K562 (cell line): ENCODE results near the gene MADD.

Source experiments
- ATF1 ChIP-seq, 2 experiments: fragments of 450-650 bp in 1 of 2; IDR thresholded peaks; 2 replicates each; pipeline ENCODE4 v1.6.1; 2016; ENCODE audit warnings: missing compliant biosample characterization in 1 of 2, missing genetic modification characterization in 1 of 2
- CSDE1 ChIP-seq, 2 experiments: fragments of 450-650 bp; IDR thresholded peaks; 2 replicates each; pipeline ENCODE4 v1.6.1; 2016; ENCODE audit warnings: mild to moderate bottlenecking in 1 of 2
- EHMT2 ChIP-seq: fragments of 450-650 bp; IDR thresholded peaks from 2 replicates; pipeline ENCODE4 v1.6.1; 2018; ENCODE audit warnings: antibody characterized with exemption
- MAZ ChIP-seq, 2 experiments: fragments of 450-650 bp in 1 of 2; sonication (generic) in 1 of 2; formaldehyde crosslinking; IDR thresholded peaks in 1 of 2; conservative IDR thresholded peaks in 1 of 2; 2 replicates each; pipeline versions ENCODE4 v1.4.0 to v1.5.0; 2020; ENCODE audit warnings: mild to moderate bottlenecking in 1 of 2, missing genetic modification reagents in 1 of 2
- MYC ChIP-seq, 2 experiments: fragments of 250-450 bp in 1 of 2; sonication (Bioruptor Pico) in 1 of 2; IDR thresholded peaks; 2 replicates each; pipeline versions ENCODE4 v1.5.1 to v1.6.1; 2012 to 2021; ENCODE audit warnings: low read depth in 2 of 2, borderline replicate concordance in 1 of 2, improper control_type of control experiment in 1 of 2, low read length in 1 of 2, mild to moderate bottlenecking in 1 of 2, moderate library complexity in 1 of 2
- ZC3H8 ChIP-seq: fragments of 450-650 bp; IDR thresholded peaks from 2 replicates; pipeline ENCODE4 v1.6.1; 2017
- TF ChIP-seq, protein P1 (sequence below): fragments of 450-650 bp; IDR thresholded peaks from 2 replicates; pipeline ENCODE4 v1.6.1; 2016; ENCODE audit warnings: missing biosample characterization, missing genetic modification characterization
- TF ChIP-seq, protein P2 (sequence below), 3 experiments: IDR thresholded peaks in 2 of 3; conservative IDR thresholded peaks in 1 of 3; 2 replicates each; pipeline ENCODE4 v1.5.1; 2011 to 2012; ENCODE audit warnings: low read length in 3 of 3, mild to moderate bottlenecking in 3 of 3, control low read depth in 2 of 3, improper control_type of control experiment in 1 of 3, inconsistent platforms in 1 of 3, low read depth in 1 of 3, mixed read lengths in 1 of 3, moderate library complexity in 1 of 3; ENCODE audit not compliant: insufficient read depth in 2 of 3

DNA sequence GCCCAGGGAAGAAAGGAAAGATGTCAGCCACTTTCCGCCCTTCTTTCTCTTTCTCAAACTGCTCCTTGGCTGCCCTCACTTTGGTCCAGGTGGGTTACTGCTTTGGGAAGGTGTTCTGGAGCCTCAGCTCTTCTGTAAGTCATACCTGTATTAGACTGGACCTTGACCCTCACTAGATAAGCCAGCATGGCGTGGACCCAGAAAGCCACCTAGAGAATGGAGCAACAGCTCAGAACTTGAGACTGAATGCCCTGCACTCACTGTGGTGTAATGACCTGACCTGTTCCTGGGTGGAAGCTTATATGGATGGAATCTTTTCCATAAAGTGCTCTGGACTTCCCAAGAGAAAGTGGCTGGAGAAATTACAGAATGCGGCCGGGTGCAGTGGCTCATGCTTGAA, 36.9 kb upstream of the MADD start:
- no peak for TF ChIP-seq CSDE1 (IDR thresholded peaks at IDR 0.05)
- TF ChIP-seq, protein P1, sequence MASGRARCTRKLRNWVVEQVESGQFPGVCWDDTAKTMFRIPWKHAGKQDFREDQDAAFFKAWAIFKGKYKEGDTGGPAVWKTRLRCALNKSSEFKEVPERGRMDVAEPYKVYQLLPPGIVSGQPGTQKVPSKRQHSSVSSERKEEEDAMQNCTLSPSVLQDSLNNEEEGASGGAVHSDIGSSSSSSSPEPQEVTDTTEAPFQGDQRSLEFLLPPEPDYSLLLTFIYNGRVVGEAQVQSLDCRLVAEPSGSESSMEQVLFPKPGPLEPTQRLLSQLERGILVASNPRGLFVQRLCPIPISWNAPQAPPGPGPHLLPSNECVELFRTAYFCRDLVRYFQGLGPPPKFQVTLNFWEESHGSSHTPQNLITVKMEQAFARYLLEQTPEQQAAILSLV (tag), result no peak
- TF ChIP-seq, protein P2, sequence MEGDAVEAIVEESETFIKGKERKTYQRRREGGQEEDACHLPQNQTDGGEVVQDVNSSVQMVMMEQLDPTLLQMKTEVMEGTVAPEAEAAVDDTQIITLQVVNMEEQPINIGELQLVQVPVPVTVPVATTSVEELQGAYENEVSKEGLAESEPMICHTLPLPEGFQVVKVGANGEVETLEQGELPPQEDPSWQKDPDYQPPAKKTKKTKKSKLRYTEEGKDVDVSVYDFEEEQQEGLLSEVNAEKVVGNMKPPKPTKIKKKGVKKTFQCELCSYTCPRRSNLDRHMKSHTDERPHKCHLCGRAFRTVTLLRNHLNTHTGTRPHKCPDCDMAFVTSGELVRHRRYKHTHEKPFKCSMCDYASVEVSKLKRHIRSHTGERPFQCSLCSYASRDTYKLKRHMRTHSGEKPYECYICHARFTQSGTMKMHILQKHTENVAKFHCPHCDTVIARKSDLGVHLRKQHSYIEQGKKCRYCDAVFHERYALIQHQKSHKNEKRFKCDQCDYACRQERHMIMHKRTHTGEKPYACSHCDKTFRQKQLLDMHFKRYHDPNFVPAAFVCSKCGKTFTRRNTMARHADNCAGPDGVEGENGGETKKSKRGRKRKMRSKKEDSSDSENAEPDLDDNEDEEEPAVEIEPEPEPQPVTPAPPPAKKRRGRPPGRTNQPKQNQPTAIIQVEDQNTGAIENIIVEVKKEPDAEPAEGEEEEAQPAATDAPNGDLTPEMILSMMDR (IDR thresholded peaks at IDR 0.05 in 2 of 3, conservative IDR thresholded peaks at IDR 0.05 in 1 of 3; ENCODE audit: insufficient read depth in 2 of 3, low read depth in 1 of 3, low read length in 3 of 3), result no peak
- no peak for TF ChIP-seq MYC (IDR thresholded peaks at IDR 0.05; ENCODE audit: low read depth, low read length)
- no peak for TF ChIP-seq MYC (CRISPR knock-in tag; IDR thresholded peaks at IDR 0.05; ENCODE audit: borderline replicate concordance, low read depth)
- TF ChIP-seq EHMT2, result no peak
- no peak for TF ChIP-seq ZC3H8
- no peak for TF ChIP-seq MAZ (CRISPR knock-in tag; conservative IDR thresholded peaks at IDR 0.05 in 1 of 2, IDR thresholded peaks at IDR 0.05 in 1 of 2)
- TF ChIP-seq ATF1 (CRISPR knock-in tag; IDR thresholded peaks at IDR 0.05), result no peak
- TF ChIP-seq ATF1 (tag; IDR thresholded peaks at IDR 0.05), result no peak
